DND-41 (cell line): Measurements from ENCODE around the gene PRSS3.
"Not testable (repeated sequence)": the region's sequence is repeated elsewhere in the genome, so short reads cannot be mapped to it uniquely, and the experiment has no call there.

ENCODE experiments used
- ATAC-seq: fragments of 200-7000 bp; cut with Tn5 transposase; 3 replicates; pipeline ENCODE4 v1.9.1; 2021; ENCODE audit warnings: low read depth; ENCODE audit not compliant: insufficient read depth
- DNase-seq: peaks from one replicate; pipeline ENCODE4 v3.0.0-alpha.2; 2020
- H2AFZ ChIP-seq: 2 replicates; pipeline ENCODE4 v1.6.0; 2012; ENCODE audit warnings: low read depth, low read length
- H3K27ac ChIP-seq: 2 replicates; pipeline ENCODE4 v1.5.1; 2012; ENCODE audit warnings: low read length, inconsistent platforms
- H3K27me3 ChIP-seq: fragments of 200-600 bp; sonication (generic); 2 replicates; pipeline ENCODE4 v1.6.0; 2012; ENCODE audit warnings: low read length, mild to moderate bottlenecking, inconsistent platforms; ENCODE audit not compliant: insufficient read depth, poor library complexity
- H3K36me3 ChIP-seq: 2 replicates; pipeline ENCODE4 v1.5.1; 2012; ENCODE audit warnings: low read length, inconsistent platforms; ENCODE audit not compliant: insufficient read depth
- H3K4me1 ChIP-seq: 2 replicates; pipeline ENCODE4 v1.5.1; 2012; ENCODE audit warnings: mild to moderate bottlenecking, low read length; ENCODE audit not compliant: insufficient read depth
- H3K4me2 ChIP-seq: 2 replicates; pipeline ENCODE4 v1.6.0; 2012; ENCODE audit warnings: mild to moderate bottlenecking, moderate library complexity, low read length, inconsistent platforms; ENCODE audit not compliant: insufficient read depth
- H3K4me3 ChIP-seq, 2 experiments: fragments of 200-600 bp in 1 of 2; shearing (Covaris generic) in 1 of 2; 2 replicates each; pipeline ENCODE4 v1.5.1; 2012 to 2016; ENCODE audit warnings: inconsistent platforms in 2 of 2, low read length in 2 of 2, mild to moderate bottlenecking in 2 of 2, low read depth in 1 of 2, moderate library complexity in 1 of 2
- H3K79me2 ChIP-seq: 2 replicates; pipeline ENCODE4 v1.6.0; 2012; ENCODE audit warnings: low read length, inconsistent platforms; ENCODE audit not compliant: insufficient read depth
- H3K9ac ChIP-seq: 2 replicates; pipeline ENCODE4 v1.6.0; 2012; ENCODE audit warnings: low read depth, mild to moderate bottlenecking, inconsistent platforms, low read length, moderate library complexity
- H3K9me3 ChIP-seq: 2 replicates; pipeline ENCODE4 v1.5.1; 2012; ENCODE audit warnings: low read length, moderate library complexity, mild to moderate bottlenecking, inconsistent platforms; ENCODE audit not compliant: insufficient read depth, severe bottlenecking
- H4K20me1 ChIP-seq: 2 replicates; pipeline ENCODE4 v1.6.0; 2012; ENCODE audit warnings: low read length; ENCODE audit not compliant: insufficient read depth
- CTCF ChIP-seq: IDR thresholded peaks from 2 replicates; pipeline ENCODE4 v1.5.1; 2012; ENCODE audit warnings: borderline replicate concordance, low read length, moderate library complexity, mild to moderate bottlenecking; ENCODE audit not compliant: poor library complexity, severe bottlenecking; ENCODE audit errors: extremely low read depth
- EZH2 ChIP-seq: IDR thresholded peaks from 3 replicates; pipeline ENCODE4 v1.6.1; 2012; ENCODE audit warnings: borderline replicate concordance, low read depth, mild to moderate bottlenecking, moderate library complexity, low read length, inconsistent platforms; ENCODE audit not compliant: severe bottlenecking

The PRSS3 gene

GRCh38 chr9:33843312-33843961 lies 48.1 kb downstream of the PRSS3 start:
- Histone ChIP-seq H3K4me1 (no peaks in the 10 kb centered on the region), H3K9ac (no peak overlapping the region), H3K36me3 (peaks cover 3% of the 10 kb centered on the region), H3K4me2 (no peak overlapping the region), H4K20me1 (peaks cover 65% of the 10 kb centered on the region), H3K27ac (no peak overlapping the region), H3K79me2 (peaks cover 99% of the 10 kb centered on the region), H3K27me3 (no peaks in the 10 kb centered on the region), H2AFZ (no peak overlapping the region), H3K4me3 (no peak overlapping the region), H3K9me3 (no peaks in the 10 kb centered on the region)
- TF ChIP-seq CTCF (no peak), EZH2 (no peak)
- ATAC-seq (no peak), DNase-seq (no peak)

- no peak overlapping the region for H3K9ac ChIP-seq
- ATAC-seq (no peak), DNase-seq (no peak)
- H4K20me1 ChIP-seq = peaks cover 63% of the 10 kb centered on the region
- H3K4me2 ChIP-seq = no peak overlapping the region
- peaks cover 99% of the 10 kb centered on the region for H3K79me2 ChIP-seq
- H3K27ac ChIP-seq = no peak overlapping the region
- TF ChIP-seq EZH2 = no peak
- no peak for TF ChIP-seq CTCF
- no peaks in the 10 kb centered on the region for H3K4me1 ChIP-seq
- H3K9me3 ChIP-seq = no peaks in the 10 kb centered on the region
- H3K36me3 ChIP-seq = no peaks in the 10 kb centered on the region
- no peak overlapping the region for H2AFZ ChIP-seq
- H3K27me3 ChIP-seq = no peaks in the 10 kb centered on the region
- no peak overlapping the region for H3K4me3 ChIP-seq
These were observed 50.9 kb downstream of the PRSS3 start for GRCh38 chr9:33846231-33846630.

- not testable (repeated sequence) for H2AFZ ChIP-seq, H3K36me3 ChIP-seq, H3K27me3 ChIP-seq, H3K4me2 ChIP-seq, H3K27ac ChIP-seq, H3K9me3 ChIP-seq, H3K4me1 ChIP-seq, H3K9ac ChIP-seq, DNase-seq, H3K4me3 ChIP-seq, ATAC-seq
- H3K79me2 ChIP-seq = peaks cover 99% of the 10 kb centered on the region
- peaks cover 65% of the 10 kb centered on the region for H4K20me1 ChIP-seq
These were observed 52.5 kb downstream of the PRSS3 start for GRCh38 chr9:33847894-33848205.
